HepG2 (cell line): ENCODE data around the gene PHOSPHO2. TPM values are rescaled to one million over a fixed set of nuclear protein-coding genes. Genes with fewer than 3 reads are reported as not detected.

Experiments used
- ATAC-seq: fragments of 200-7000 bp; cut with Tn5 transposase; 3 replicates; pipeline ENCODE4 v1.9.1; 2020; ENCODE audit warnings: mild to moderate bottlenecking, moderate library complexity
- BruUV-seq: library from RNA; stranded (reverse); fragments of 400-500 nt; replicated peaks from 2 replicates; lab custom pipeline; 2021; lab: Mats Ljungman, UMichigan
- CTCF ChIA-PET: fragments of 300-600 bp; formaldehyde crosslinking; extraction: SDS; loops from one replicate; lab custom pipeline; 2021; ENCODE audit warnings: low total read pairs, inconsistent platforms, low intra/inter-chr PET ratio; lab: Yijun Ruan, JAX
- POLR2A ChIA-PET: fragments of 350-600 bp; sonication (Branson Sonifier 250); formaldehyde crosslinking; loops from one replicate; lab custom pipeline; 2020; ENCODE audit warnings: antibody characterized with exemption, inconsistent platforms; lab: Yijun Ruan, JAX
- DNase-seq: peaks from one replicate; pipeline ENCODE4 v3.0.0-alpha.2; 2015; ENCODE audit warnings: low spot score
- FAIRE-seq: peaks from 3 replicates; lab custom pipeline; 2011; peaks lifted over from hg19 to GRCh38; lab: Jason Lieb, UNC
- H2AFZ ChIP-seq: one replicate; pipeline ENCODE4 v1.6.1; 2011; ENCODE audit warnings: low read length, inconsistent platforms
- H3K27ac ChIP-seq: fragments of 300-600 bp; 3 replicates; pipeline ENCODE4 v1.8.0; 2011; ENCODE audit warnings: mixed run types, mild to moderate bottlenecking, mixed read lengths, low read length, inconsistent platforms; ENCODE audit not compliant: insufficient read depth; ENCODE audit errors: extremely low read length
- H3K27me3 ChIP-seq, 2 experiments: fragments of 200-600 bp in 1 of 2; 2 replicates in 1 of 2; 3 replicates in 1 of 2; pipeline versions ENCODE4 v1.6.0 to v1.8.0; 2011; ENCODE audit warnings: low read length in 2 of 2, mild to moderate bottlenecking in 2 of 2, moderate library complexity in 2 of 2, inconsistent platforms in 1 of 2; ENCODE audit not compliant: insufficient read depth in 2 of 2, control insufficient read depth in 1 of 2
- H3K36me3 ChIP-seq, 2 experiments: fragments of 200-600 bp in 1 of 2; replicated peaks in 1 of 2; 2 replicates in 1 of 2; 3 replicates in 1 of 2; pipeline versions ENCODE4 v1.5.1 to v1.8.0; 2011; ENCODE audit warnings: low read length in 2 of 2, inconsistent platforms in 1 of 2; ENCODE audit not compliant: insufficient read depth in 2 of 2, control insufficient read depth in 1 of 2
- H3K4me1 ChIP-seq: 2 replicates; pipeline ENCODE4 v1.5.1; 2012; ENCODE audit warnings: low read length, inconsistent platforms; ENCODE audit not compliant: insufficient read depth
- H3K4me2 ChIP-seq: 2 replicates; pipeline ENCODE4 v1.6.0; 2011; ENCODE audit warnings: low read depth, low read length, inconsistent platforms
- H3K4me3 ChIP-seq, 3 experiments: fragments of 200-600 bp in 1 of 3; sonication (generic), shearing (Covaris generic) in 1 of 3; replicated peaks in 1 of 3; 2 replicates each; pipeline ENCODE4 v1.5.1; 2011 to 2016; ENCODE audit warnings: low read length in 3 of 3, inconsistent platforms in 2 of 3, low read depth in 2 of 3, mild to moderate bottlenecking in 2 of 3, control low read depth in 1 of 3, mixed read lengths in 1 of 3; ENCODE audit not compliant: insufficient read depth in 1 of 3
- H3K79me2 ChIP-seq: one replicate; pipeline ENCODE4 v1.6.1; 2011; ENCODE audit warnings: low read length, inconsistent platforms; ENCODE audit not compliant: insufficient read depth
- H3K9ac ChIP-seq: 2 replicates; pipeline ENCODE4 v1.6.0; 2011; ENCODE audit warnings: mild to moderate bottlenecking, low read depth, low read length, inconsistent platforms; ENCODE audit not compliant: insufficient read depth
- H3K9me3 ChIP-seq: 2 replicates; pipeline ENCODE4 v1.5.1; 2012; ENCODE audit warnings: mild to moderate bottlenecking, low read length
- H4K20me1 ChIP-seq: 2 replicates; pipeline ENCODE4 v1.6.0; 2011; ENCODE audit warnings: inconsistent platforms, mild to moderate bottlenecking, low read length, moderate library complexity; ENCODE audit not compliant: insufficient read depth
- ARID2 ChIP-seq: sonication (generic); formaldehyde crosslinking; IDR thresholded peaks from 2 replicates; pipeline ENCODE4 v1.8.1; 2022; ENCODE audit warnings: mild to moderate bottlenecking, missing genetic modification reagents, borderline replicate concordance
- ARID3A ChIP-seq: IDR thresholded peaks from 2 replicates; pipeline ENCODE4 v1.6.1; 2012; ENCODE audit warnings: low read depth, low read length, improper control_type of control experiment
- ARNTL ChIP-seq: sonication (generic); formaldehyde crosslinking; IDR thresholded peaks from 2 replicates; pipeline ENCODE4 v1.4.0; 2020; ENCODE audit warnings: mild to moderate bottlenecking, missing genetic modification reagents
- BRCA1 ChIP-seq: sonication (generic); formaldehyde crosslinking; IDR thresholded peaks from 2 replicates; pipeline ENCODE4 v1.4.0; 2020; ENCODE audit warnings: missing genetic modification reagents
- EP300 ChIP-seq, 3 experiments: sonication (generic) in 1 of 3; formaldehyde crosslinking in 1 of 3; IDR thresholded peaks; 2 replicates each; pipeline versions ENCODE4 v1.5.1 to v1.6.1; 2011 to 2020; ENCODE audit warnings: low read depth in 2 of 3, low read length in 2 of 3, borderline replicate concordance in 1 of 3, improper control_type of control experiment in 1 of 3, mild to moderate bottlenecking in 1 of 3, missing genetic modification reagents in 1 of 3, moderate library complexity in 1 of 3
- NFE2 ChIP-seq: sonication (generic); formaldehyde crosslinking; IDR thresholded peaks from 2 replicates; pipeline ENCODE4 v1.4.0; 2020; ENCODE audit warnings: missing genetic modification reagents
- ONECUT2 ChIP-seq: sonication (generic); formaldehyde crosslinking; IDR thresholded peaks from 2 replicates; pipeline ENCODE4 v1.4.0; 2020; ENCODE audit warnings: missing genetic modification reagents
- SMARCE1 ChIP-seq: fragments of 450-650 bp; IDR thresholded peaks from 2 replicates; pipeline ENCODE4 v1.6.1; 2017; ENCODE audit warnings: borderline replicate concordance
- THRA ChIP-seq: sonication (generic); formaldehyde crosslinking; IDR thresholded peaks from 2 replicates; pipeline ENCODE4 v1.4.0; 2020; ENCODE audit warnings: missing genetic modification reagents, borderline replicate concordance
- ZFX ChIP-seq: sonication (generic); formaldehyde crosslinking; IDR thresholded peaks from 2 replicates; pipeline ENCODE4 v1.4.0; 2020; ENCODE audit warnings: mild to moderate bottlenecking, low read depth, missing genetic modification reagents, moderate library complexity
- ZNF224 ChIP-seq: sonication (generic); formaldehyde crosslinking; IDR thresholded peaks from 2 replicates; pipeline ENCODE4 v1.5.0; 2020; ENCODE audit warnings: mild to moderate bottlenecking, missing genetic modification reagents
- ZNF230 ChIP-seq: sonication (generic); formaldehyde crosslinking; IDR thresholded peaks from 2 replicates; pipeline ENCODE4 v1.4.0; 2020; ENCODE audit warnings: mild to moderate bottlenecking, missing genetic modification reagents
- ZNF354B ChIP-seq: sonication (generic); formaldehyde crosslinking; IDR thresholded peaks from 2 replicates; pipeline ENCODE4 v1.8.0; 2022; ENCODE audit warnings: mild to moderate bottlenecking, missing genetic modification reagents
- ZNF460 ChIP-seq: sonication (generic); formaldehyde crosslinking; IDR thresholded peaks from 2 replicates; pipeline ENCODE4 v1.5.1; 2020; ENCODE audit warnings: missing genetic modification reagents, mild to moderate bottlenecking, borderline replicate concordance
- ZNF530 ChIP-seq: sonication (generic); formaldehyde crosslinking; IDR thresholded peaks from 2 replicates; pipeline ENCODE4 v1.5.0; 2020; ENCODE audit warnings: low read depth, mild to moderate bottlenecking, missing genetic modification reagents
- ZNF703 ChIP-seq: sonication (generic); formaldehyde crosslinking; IDR thresholded peaks from 2 replicates; pipeline ENCODE4 v1.5.1; 2020; ENCODE audit warnings: missing genetic modification reagents, mild to moderate bottlenecking, moderate library complexity, borderline replicate concordance
- ZNF761 ChIP-seq: sonication (generic); formaldehyde crosslinking; conservative IDR thresholded peaks from 2 replicates; pipeline ENCODE4 v1.4.0; 2020; ENCODE audit warnings: mild to moderate bottlenecking, missing genetic modification reagents
- ZNF768 ChIP-seq: sonication (generic); formaldehyde crosslinking; IDR thresholded peaks from 2 replicates; pipeline ENCODE4 v1.4.0; 2020; ENCODE audit warnings: missing genetic modification reagents
- ZNF781 ChIP-seq: sonication (generic); formaldehyde crosslinking; IDR thresholded peaks from 2 replicates; pipeline ENCODE4 v1.5.1; 2020; ENCODE audit warnings: borderline replicate concordance, mild to moderate bottlenecking, missing genetic modification reagents; ENCODE audit errors: not compliant biosample characterization
- ZSCAN30 ChIP-seq: sonication (generic); formaldehyde crosslinking; IDR thresholded peaks from 2 replicates; pipeline ENCODE4 v1.5.0; 2020; ENCODE audit warnings: mild to moderate bottlenecking, missing genetic modification reagents
- WGBS: methylation state at CpG from one replicate; pipeline ENCODE4 v1.1.6; 2017; ENCODE audit warnings: low lambda C conversion rate; 5-methylcytosine and 5-hydroxymethylcytosine counted together
- in situ Hi-C: cut with HindIII; loops from 2 replicates; pipeline ENCODE4 v1.10.0; 2017; ENCODE audit warnings: low pct_unique_long_range_greater_than_20kb; ENCODE audit not compliant: extremely low pct_ligation_motif_present
- intact Hi-C: fragments of 100-400 bp; cut with micrococcal nuclease; formaldehyde crosslinking; loops from one replicate; pipeline ENCODE4 v1.10.0; 2022; ENCODE audit not compliant: unreplicated experiment
- polyA plus RNA-seq, 8 experiments: library from polyadenylated mRNA; depleted of rRNA in 3 of 8; stranded (reverse) in 7 of 8; unstranded in 1 of 8; fragments of >200 nt; fragmentation: Illumina TruSeq in 4 of 8; extraction: Trizol in 4 of 8; gene quantifications; 2 replicates each; pipeline versions ENCODE4 v1.2.1 to v1.2.3, GENCODE V29; 2011 to 2016; ENCODE audit warnings: low read depth in 4 of 8, missing spikeins in 1 of 8, mixed read lengths in 1 of 8; ENCODE audit not compliant: insufficient read depth in 1 of 8
- total RNA-seq, 5 experiments: library from RNA; depleted of rRNA; stranded (reverse); fragments of >200 nt; fragmentation: Illumina TruSeq; extraction: Trizol; gene quantifications; 2 replicates each; pipeline ENCODE4 v1.2.3, GENCODE V29; 2016; ENCODE audit warnings: low read depth in 1 of 5

PHOSPHO2 gene
- total and polyA plus RNA-seq, 2 of the 13 experiments (the other 11 are each of a cell fraction or from before 2014, with no cell fraction given) = 6.1 to 11.4 TPM

- TF ChIP-seq ZNF781 (peak; percentile 65), ZNF460 (CRISPR knock-in tag) (no peak; the same call in 1 of the 2 replicates), ZNF703 (CRISPR knock-in tag) (no peak), ONECUT2 (no peak)
- TF ChIP-seq, all 625 proteins: peak for 197
Observed at GRCh38 chr2:169683425-169684134, 10.7 kb upstream of the PHOSPHO2 start (continued).

DNA sequence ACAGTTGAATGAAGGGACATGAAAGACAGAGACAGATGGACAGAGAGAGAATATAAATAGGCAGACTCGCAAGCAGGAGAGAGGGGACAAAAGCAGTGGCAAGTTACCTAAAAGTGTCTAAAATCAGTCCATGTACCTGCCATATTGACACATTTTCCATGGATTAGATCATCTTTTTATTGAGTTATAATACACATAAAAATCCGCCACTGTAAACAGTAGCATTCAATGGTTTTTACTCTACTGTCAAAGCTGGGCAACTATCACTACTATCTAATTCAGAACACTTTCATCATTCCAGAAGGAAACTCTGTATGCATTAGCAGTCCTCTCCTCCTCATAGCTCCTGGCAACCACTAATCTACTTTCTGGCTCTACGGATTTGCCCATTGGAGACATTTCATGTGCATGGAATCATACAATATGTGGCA, 10.1 kb upstream of the PHOSPHO2 start:
- Histone ChIP-seq H3K27me3 (no peaks in the 10 kb centered on the region), H3K79me2 (no peaks in the 10 kb centered on the region), H4K20me1 (no peaks in the 10 kb centered on the region), H3K27ac (peak overlapping the region; percentile 92), H3K4me2 (peak overlapping the region; percentile 64), H3K4me1 (peaks cover 38% of the 10 kb centered on the region), H3K4me3 (no peak overlapping the region; a peak in 1 of 6 replicates), H3K36me3 (no peaks in the 10 kb centered on the region), H3K9ac (peak overlapping the region; percentile 64), H3K9me3 (no peaks in the 10 kb centered on the region), H2AFZ (peak overlapping the region; percentile 69)
- peak; percentile 6; the same call in 1 of the 3 replicates for ATAC-seq
- in situ Hi-C loops = no loop called here
- POLR2A ChIA-PET = interaction anchor here (0.6 to 3.1 kb wide), 14 partner anchors 10 to 204 kb away, joined by 3 to 32 read pairs (median 4); partner anchors contain the start of genes BBS5, CFAP210, KLHL23 and PHOSPHO2
- WGBS = 73% methylated on average over 3 of the region's 3 CpGs
- intact Hi-C loops = loop anchor here (5.0 kb wide), 1 partner anchor 112 kb away; the partner anchor contains the start of gene FASTKD1
- CTCF ChIA-PET = no interaction called here
- TSS peak; percentile 67 for BruUV-seq
- FAIRE-seq = peak; percentile 32
- DNase-seq = no peak
- TF ChIP-seq BRCA1 = no peak
- TF ChIP-seq ARID2 (CRISPR knock-in tag) = peak; percentile 91; the same call in 1 of the 2 replicates
- TF ChIP-seq ZNF768 (CRISPR knock-in tag) = no peak
- TF ChIP-seq ZNF761 (CRISPR knock-in tag) = no peak
- no peak for TF ChIP-seq ARNTL (CRISPR knock-in tag)
- TF ChIP-seq NFE2 (CRISPR knock-in tag) = no peak
- TF ChIP-seq ZNF530 (CRISPR knock-in tag) = no peak
- TF ChIP-seq SMARCE1 = no peak
- TF ChIP-seq ARID3A = no peak; the same call in 1 of the 2 replicates
- no peak for TF ChIP-seq EP300 (IDR thresholded peaks at IDR 0.05; ENCODE audit: low read depth in 2 of 2, low read length in 2 of 2)
- TF ChIP-seq EP300 (CRISPR knock-in tag; IDR thresholded peaks at IDR 0.05; ENCODE audit: borderline replicate concordance) = no peak
- 0 out of 2 replicates have a peak, but pooled peaks have one; percentile 5 for TF ChIP-seq ZSCAN30 (CRISPR knock-in tag)
- TF ChIP-seq ZFX = no peak; the same call in 1 of the 2 replicates
- TF ChIP-seq ZNF230 (CRISPR knock-in tag) = no peak
- no peak for TF ChIP-seq THRA (CRISPR knock-in tag)
- TF ChIP-seq ZNF224 (CRISPR knock-in tag) = no peak
- TF ChIP-seq ZNF354B (CRISPR knock-in tag) = no peak
